GM12878 (cell line): Measurements from ENCODE around the gene ZDHHC14. TPM values are rescaled to one million over a fixed set of nuclear protein-coding genes. Genes with fewer than 3 reads are reported as not detected.
"Not testable (repeated sequence)": the region's sequence is repeated elsewhere in the genome, so short reads cannot be mapped to it uniquely, and the experiment has no call there.

ENCODE experiments used
- ATAC-seq: fragments of 200-7000 bp; cut with Tn5 transposase; 3 replicates; pipeline ENCODE4 v1.9.1; 2020; ENCODE audit warnings: mild to moderate bottlenecking, moderate library complexity
- BruUV-seq: library from RNA; stranded (reverse); fragments of 400-500 nt; replicated peaks from 2 replicates; lab custom pipeline; 2021; lab: Mats Ljungman, UMichigan
- CTCF ChIA-PET: fragments of 300-600 bp; sonication (Branson Sonifier 250); formaldehyde crosslinking; extraction: SDS; loops from one replicate; lab custom pipeline; 2021; ENCODE audit warnings: inconsistent platforms; lab: Yijun Ruan, JAX
- POLR2A ChIA-PET: fragments of 350-600 bp; formaldehyde crosslinking; extraction: SDS; loops from one replicate; lab custom pipeline; 2021; ENCODE audit warnings: inconsistent platforms; lab: Charles Lee
- RAD21 ChIA-PET: fragments of 300-600 bp; sonication (Branson Sonifier 250); formaldehyde crosslinking; loops from one replicate; lab custom pipeline; 2023; ENCODE audit warnings: antibody characterized with exemption; ENCODE audit not compliant: unreplicated experiment; lab: Charles Lee
- SMC1A ChIA-PET: fragments of 300-600 bp; sonication (Branson Sonifier 250); formaldehyde crosslinking; loops from one replicate; lab custom pipeline; 2023; ENCODE audit not compliant: unreplicated experiment, uncharacterized antibody; lab: Charles Lee
- DNase-seq: peaks from one replicate; pipeline ENCODE4 v3.0.0-alpha.2; 2011; ENCODE audit warnings: low read depth, low spot score
- FAIRE-seq: peaks from 3 replicates; lab custom pipeline; 2011; peaks lifted over from hg19 to GRCh38; lab: Jason Lieb, UNC
- H2AFZ ChIP-seq: 2 replicates; pipeline ENCODE4 v1.6.0; 2011; ENCODE audit warnings: low read depth, low read length, control low read depth; ENCODE audit not compliant: control insufficient read depth
- H3K27ac ChIP-seq: 2 replicates; pipeline ENCODE4 v1.5.1; 2011; ENCODE audit warnings: control low read depth; ENCODE audit not compliant: control insufficient read depth, insufficient read depth
- H3K27me3 ChIP-seq, 2 experiments: replicated peaks in 1 of 2; 2 replicates each; pipeline versions ENCODE4 v1.6.0 to v1.6.1; 2011; ENCODE audit warnings: low read length in 1 of 2; ENCODE audit not compliant: control insufficient read depth in 2 of 2, insufficient read depth in 2 of 2
- H3K36me3 ChIP-seq, 2 experiments: 2 replicates each; pipeline ENCODE4 v1.5.1; 2011; ENCODE audit warnings: low read length in 1 of 2; ENCODE audit not compliant: control insufficient read depth in 2 of 2, insufficient read depth in 2 of 2
- H3K4me1 ChIP-seq: 2 replicates; pipeline ENCODE4 v1.6.1; 2011; ENCODE audit warnings: mild to moderate bottlenecking, low read length, moderate library complexity, mixed read lengths; ENCODE audit not compliant: control insufficient read depth, insufficient read depth
- H3K4me2 ChIP-seq: 2 replicates; pipeline ENCODE4 v1.6.0; 2011; ENCODE audit warnings: control low read depth; ENCODE audit not compliant: control insufficient read depth, insufficient read depth
- H3K4me3 ChIP-seq: fragments of 200-600 bp; sonication (generic); 2 replicates; pipeline ENCODE4 v1.5.1; 2016
- H3K79me2 ChIP-seq: 2 replicates; pipeline ENCODE4 v1.6.0; 2011; ENCODE audit warnings: low read length; ENCODE audit not compliant: control insufficient read depth, insufficient read depth
- H3K9ac ChIP-seq: 2 replicates; pipeline ENCODE4 v1.8.0; 2011; ENCODE audit warnings: low read length, control low read depth, mixed read lengths; ENCODE audit not compliant: control insufficient read depth, insufficient read depth
- H3K9me3 ChIP-seq: replicated peaks from 3 replicates; pipeline ENCODE4 v1.5.1; 2011; ENCODE audit warnings: mild to moderate bottlenecking, low read length; ENCODE audit not compliant: control insufficient read depth, insufficient read depth
- H4K20me1 ChIP-seq: 2 replicates; pipeline ENCODE4 v1.6.0; 2011; ENCODE audit not compliant: control insufficient read depth, insufficient read depth
- BHLHE40 ChIP-seq, 2 experiments: fragments of 450-650 bp in 1 of 2; IDR thresholded peaks; 2 replicates each; pipeline ENCODE4 v1.6.1; 2011 to 2017; ENCODE audit warnings: low read depth in 2 of 2, borderline replicate concordance in 1 of 2, improper control_type of control experiment in 1 of 2, low read length in 1 of 2, mild to moderate bottlenecking in 1 of 2
- CTCF ChIP-seq, 3 experiments: IDR thresholded peaks in 2 of 3; conservative IDR thresholded peaks in 1 of 3; 2 replicates each; pipeline ENCODE4 v1.5.1; 2011; ENCODE audit warnings: low read depth in 3 of 3, low read length in 3 of 3, mild to moderate bottlenecking in 3 of 3, control low read depth in 2 of 3, moderate library complexity in 2 of 3, inconsistent platforms in 1 of 3, mixed read lengths in 1 of 3; ENCODE audit not compliant: control insufficient read depth in 2 of 3, insufficient read depth in 1 of 3; ENCODE audit errors: extremely low read depth in 1 of 3
- HDAC2 ChIP-seq: fragments of 200-600 bp; sonication (generic); IDR thresholded peaks from 2 replicates; pipeline ENCODE4 v1.6.1; 2017
- IKZF1 ChIP-seq: fragments of 450-650 bp; conservative IDR thresholded peaks from 2 replicates; pipeline ENCODE4 v1.6.1; 2017; ENCODE audit warnings: antibody characterized with exemption, mild to moderate bottlenecking
- NR2C2 ChIP-seq: IDR thresholded peaks from 2 replicates; pipeline ENCODE4 v1.6.1; 2011; ENCODE audit warnings: borderline replicate concordance, low read depth; ENCODE audit not compliant: control insufficient read depth, insufficient read length
- SMC3 ChIP-seq: IDR thresholded peaks from 2 replicates; pipeline ENCODE4 v1.6.1; 2011; ENCODE audit warnings: low read length, improper control_type of control experiment, borderline replicate concordance
- ZSCAN29 ChIP-seq: fragments of 450-650 bp; IDR thresholded peaks from 2 replicates; pipeline ENCODE4 v1.6.1; 2017; ENCODE audit warnings: mild to moderate bottlenecking, moderate library complexity
- WGBS: methylation state at CpG from one replicate; pipeline ENCODE4 v1.1.6; 2016; ENCODE audit warnings: low lambda C conversion rate; ENCODE audit not compliant: insufficient replicate concordance, insufficient coverage; ENCODE audit errors: missing lambda C conversion rate; 5-methylcytosine and 5-hydroxymethylcytosine counted together
- in situ Hi-C: fragments of 300-500 bp; cut with MboI; formaldehyde crosslinking; loops from 9 replicates; pipeline ENCODE4 v1.14.3; 2018; ENCODE audit warnings: mixed read lengths
- intact Hi-C: fragments of 100-400 bp; cut with micrococcal nuclease; formaldehyde crosslinking; loops from one replicate; pipeline ENCODE4 v1.14.2; 2022; ENCODE audit not compliant: unreplicated experiment
- polyA plus RNA-seq, 11 experiments: library from polyadenylated mRNA; depleted of rRNA in 4 of 11; unstranded in 6 of 11; stranded (reverse) in 5 of 11; fragments of >200 nt; fragmentation: Nextera tagmentation in 4 of 11; fragmentation: Illumina TruSeq in 1 of 11; extraction: Ambion mirVana in 4 of 11; extraction: Trizol in 1 of 11; gene quantifications; 1 replicate in 1 of 11; 2 replicates in 10 of 11; pipeline versions ENCODE4 v1.2.1 to v1.2.3, GENCODE V29; 2011 to 2016; ENCODE audit warnings: inconsistent platforms in 2 of 11, missing spikeins in 2 of 11, low read depth in 1 of 11
- total RNA-seq, 4 experiments: library from RNA; depleted of rRNA in 3 of 4; stranded (reverse); fragments of >200 nt in 3 of 4; fragmentation: Illumina TruSeq in 1 of 4; extraction: Trizol in 1 of 4; gene quantifications; 2 replicates each; pipeline versions ENCODE4 v1.2.1 to v1.2.3, GENCODE V29; 2013 to 2021
- TF ChIP-seq, protein P1 (sequence below): IDR thresholded peaks from 2 replicates; pipeline ENCODE4 v1.6.1; 2012; ENCODE audit warnings: improper control_type of control experiment, low read depth, low read length; ENCODE audit not compliant: insufficient replicate concordance

ZDHHC14 gene
- total and polyA plus RNA-seq, 10 of the 15 experiments (the other 5 are each of a cell fraction or from before 2014, with no cell fraction given): 0.15 to 16.0 (median 0.76) TPM; not detected in 1

GRCh38 chr6:157691621-157692020 lies 310.6 kb downstream of the ZDHHC14 start:
- 28% methylated on average over 4 of the region's 10 CpGs for WGBS

GRCh38 chr6:157693867-157694266 lies 312.9 kb downstream of the ZDHHC14 start:
- RAD21 ChIA-PET: no interaction called here
- Histone ChIP-seq H4K20me1 (no peaks in the 10 kb centered on the region), H3K4me2 (no peak overlapping the region), H3K9ac (no peak overlapping the region), H3K27ac (no peak overlapping the region), H3K9me3 (peaks cover 1% of the 10 kb centered on the region; the same call in 1 of the 3 replicates), H3K4me1 (no peaks in the 10 kb centered on the region), H3K79me2 (no peaks in the 10 kb centered on the region), H2AFZ (no peak overlapping the region), H3K27me3 (peaks cover 2 to 8% of the 10 kb centered on the region in 2 experiments), H3K4me3 (no peak overlapping the region), H3K36me3 (no peaks in the 10 kb centered on the region)
- POLR2A ChIA-PET: no interaction called here
- DNase-seq (no peak), FAIRE-seq (no peak), ATAC-seq (no peak)
- WGBS: 50% methylated on average over 7 of the region's 7 CpGs
- intact Hi-C loops (no loop called here), in situ Hi-C loops (no loop called here)
- CTCF ChIA-PET: no interaction called here
- SMC1A ChIA-PET: no interaction called here
- no TSS peak for BruUV-seq
- TF ChIP-seq ZSCAN29 (no peak), HDAC2 (no peak), IKZF1 (no peak), NR2C2 (no peak), CTCF (IDR thresholded peaks at IDR 0.05 in 2 of 3, conservative IDR thresholded peaks at IDR 0.05 in 1 of 3; ENCODE audit: control insufficient read depth in 2 of 3, extremely low read depth in 1 of 3, insufficient read depth in 1 of 3, low read depth in 3 of 3, low read length in 3 of 3) (no peak), BHLHE40 (IDR thresholded peaks at IDR 0.05; ENCODE audit: borderline replicate concordance in 1 of 2, low read depth in 2 of 2, low read length in 1 of 2) (no peak), SMC3 (no peak)
- TF ChIP-seq, protein P1, sequence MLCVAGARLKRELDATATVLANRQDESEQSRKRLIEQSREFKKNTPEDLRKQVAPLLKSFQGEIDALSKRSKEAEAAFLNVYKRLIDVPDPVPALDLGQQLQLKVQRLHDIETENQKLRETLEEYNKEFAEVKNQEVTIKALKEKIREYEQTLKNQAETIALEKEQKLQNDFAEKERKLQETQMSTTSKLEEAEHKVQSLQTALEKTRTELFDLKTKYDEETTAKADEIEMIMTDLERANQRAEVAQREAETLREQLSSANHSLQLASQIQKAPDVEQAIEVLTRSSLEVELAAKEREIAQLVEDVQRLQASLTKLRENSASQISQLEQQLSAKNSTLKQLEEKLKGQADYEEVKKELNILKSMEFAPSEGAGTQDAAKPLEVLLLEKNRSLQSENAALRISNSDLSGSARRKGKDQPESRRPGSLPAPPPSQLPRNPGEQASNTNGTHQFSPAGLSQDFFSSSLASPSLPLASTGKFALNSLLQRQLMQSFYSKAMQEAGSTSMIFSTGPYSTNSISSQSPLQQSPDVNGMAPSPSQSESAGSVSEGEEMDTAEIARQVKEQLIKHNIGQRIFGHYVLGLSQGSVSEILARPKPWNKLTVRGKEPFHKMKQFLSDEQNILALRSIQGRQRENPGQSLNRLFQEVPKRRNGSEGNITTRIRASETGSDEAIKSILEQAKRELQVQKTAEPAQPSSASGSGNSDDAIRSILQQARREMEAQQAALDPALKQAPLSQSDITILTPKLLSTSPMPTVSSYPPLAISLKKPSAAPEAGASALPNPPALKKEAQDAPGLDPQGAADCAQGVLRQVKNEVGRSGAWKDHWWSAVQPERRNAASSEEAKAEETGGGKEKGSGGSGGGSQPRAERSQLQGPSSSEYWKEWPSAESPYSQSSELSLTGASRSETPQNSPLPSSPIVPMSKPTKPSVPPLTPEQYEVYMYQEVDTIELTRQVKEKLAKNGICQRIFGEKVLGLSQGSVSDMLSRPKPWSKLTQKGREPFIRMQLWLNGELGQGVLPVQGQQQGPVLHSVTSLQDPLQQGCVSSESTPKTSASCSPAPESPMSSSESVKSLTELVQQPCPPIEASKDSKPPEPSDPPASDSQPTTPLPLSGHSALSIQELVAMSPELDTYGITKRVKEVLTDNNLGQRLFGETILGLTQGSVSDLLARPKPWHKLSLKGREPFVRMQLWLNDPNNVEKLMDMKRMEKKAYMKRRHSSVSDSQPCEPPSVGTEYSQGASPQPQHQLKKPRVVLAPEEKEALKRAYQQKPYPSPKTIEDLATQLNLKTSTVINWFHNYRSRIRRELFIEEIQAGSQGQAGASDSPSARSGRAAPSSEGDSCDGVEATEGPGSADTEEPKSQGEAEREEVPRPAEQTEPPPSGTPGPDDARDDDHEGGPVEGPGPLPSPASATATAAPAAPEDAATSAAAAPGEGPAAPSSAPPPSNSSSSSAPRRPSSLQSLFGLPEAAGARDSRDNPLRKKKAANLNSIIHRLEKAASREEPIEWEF: no peak

More at GRCh38 chr6:157691621-157692020, 310.6 kb downstream of the ZDHHC14 start:
- H3K4me1 ChIP-seq, H3K9me3 ChIP-seq, RAD21 ChIA-PET, in situ Hi-C loops, H3K9ac ChIP-seq, ATAC-seq, SMC1A ChIA-PET, intact Hi-C loops, POLR2A ChIA-PET, H3K4me2 ChIP-seq, BruUV-seq, FAIRE-seq, DNase-seq, H3K36me3 ChIP-seq, CTCF ChIA-PET, H3K27ac ChIP-seq, H3K79me2 ChIP-seq, H3K27me3 ChIP-seq, H3K4me3 ChIP-seq, H4K20me1 ChIP-seq, H2AFZ ChIP-seq: not testable (repeated sequence)
